Left ventricle myocardium inferior (tissue), 1 donor: Measurements from ENCODE around the gene SLC35G1. TPM values are rescaled to one million over a fixed set of nuclear protein-coding genes. Genes with fewer than 3 reads are reported as not detected.

Experiments used
- DNase-seq: peaks from one replicate; pipeline ENCODE4 v3.0.0-alpha.2; 2020
- H3K27ac ChIP-seq: fragments of 200-600 bp; replicated peaks from 2 replicates; pipeline ENCODE4 v1.8.0; 2021
- H3K27me3 ChIP-seq: fragments of 200-600 bp; 2 replicates; pipeline ENCODE4 v1.8.0; 2021; ENCODE audit warnings: low read depth
- H3K36me3 ChIP-seq: fragments of 200-600 bp; 2 replicates; pipeline ENCODE4 v1.8.0; 2021
- H3K4me1 ChIP-seq: fragments of 200-600 bp; 2 replicates; pipeline ENCODE4 v1.8.0; 2021
- H3K4me3 ChIP-seq: fragments of 200-600 bp; 2 replicates; pipeline ENCODE4 v1.8.0; 2021; ENCODE audit warnings: mild to moderate bottlenecking, moderate library complexity
- H3K9me3 ChIP-seq: fragments of 200-600 bp; replicated peaks from 2 replicates; pipeline ENCODE4 v1.8.0; 2021
- intact Hi-C: fragments of 100-400 bp; cut with micrococcal nuclease; formaldehyde crosslinking; loops from one replicate; pipeline ENCODE4 v1.11.0; 2022
- total RNA-seq: library from RNA; stranded (reverse); fragmentation: NEBNext Ultra II Directional; extraction: Animal tissue kit (Norgen Biotek cat#: 25700); gene quantifications from one replicate; pipeline ENCODE4 v1.2.1, GENCODE V29; 2021
- TF ChIP-seq, protein P1 (sequence below): fragments of 200-600 bp; IDR thresholded peaks from 2 replicates; pipeline ENCODE4 v1.8.0; 2021; ENCODE audit warnings: antibody characterized with exemption, mild to moderate bottlenecking, borderline replicate concordance
- donor health status: DM: no; HTN: yes; CAD: no; lungs with severe emphysema.

Gene SLC35G1
- total RNA-seq, 1 donor from 2014 or later, result 2.3 TPM

DNA sequence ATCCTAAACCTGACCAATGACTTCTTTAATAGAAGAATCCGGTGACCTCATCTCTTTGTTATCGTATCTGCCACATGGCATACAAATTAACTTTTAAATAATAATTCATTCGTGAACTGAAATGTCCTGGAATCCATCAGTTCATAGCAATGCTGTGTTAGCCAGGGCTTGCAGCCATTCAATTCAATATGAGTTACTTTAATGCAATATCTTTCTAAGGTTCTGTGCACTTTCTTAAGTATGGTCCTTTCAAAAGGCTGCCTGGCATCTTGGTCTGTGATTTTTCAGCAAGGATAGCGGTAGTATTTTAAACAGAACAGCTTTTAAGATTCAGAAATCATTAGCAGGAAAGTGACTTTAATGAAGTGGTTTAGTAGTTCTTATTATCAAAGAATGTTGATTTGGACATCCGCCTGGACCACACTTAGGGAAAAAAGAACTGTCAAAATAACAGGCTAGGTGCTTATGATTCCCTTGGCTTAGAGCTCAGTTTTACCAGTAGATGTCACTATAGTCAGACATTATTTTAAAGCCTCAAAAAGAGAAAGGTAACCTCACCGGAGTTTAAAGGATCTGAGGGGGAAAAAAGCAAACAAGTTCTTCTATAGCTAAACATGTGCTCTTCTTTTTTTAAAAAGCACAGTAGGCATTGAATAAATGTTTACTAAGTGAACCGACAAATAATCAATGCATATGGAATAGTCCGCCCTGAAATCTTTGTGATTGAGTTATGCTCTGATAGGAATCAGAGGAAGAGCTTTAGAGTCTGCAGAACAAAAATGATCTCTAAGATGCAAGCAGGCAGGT is 22.7 kb downstream of the SLC35G1 start:
- peaks cover 11% of the 10 kb centered on the region for H3K4me1 ChIP-seq
- H3K36me3 ChIP-seq, result no peaks in the 10 kb centered on the region
- H3K9me3 ChIP-seq, result no peaks in the 10 kb centered on the region
- H3K4me3 ChIP-seq, result peak overlapping the region; percentile 43
- intact Hi-C loops, result loop anchor here (5.0 kb wide), 1 partner anchor 406 kb away; no protein-coding TSS in a partner anchor
- H3K27ac ChIP-seq, result no peak overlapping the region
- no peak for DNase-seq
- no peaks in the 10 kb centered on the region for H3K27me3 ChIP-seq
- TF ChIP-seq, protein P1, sequence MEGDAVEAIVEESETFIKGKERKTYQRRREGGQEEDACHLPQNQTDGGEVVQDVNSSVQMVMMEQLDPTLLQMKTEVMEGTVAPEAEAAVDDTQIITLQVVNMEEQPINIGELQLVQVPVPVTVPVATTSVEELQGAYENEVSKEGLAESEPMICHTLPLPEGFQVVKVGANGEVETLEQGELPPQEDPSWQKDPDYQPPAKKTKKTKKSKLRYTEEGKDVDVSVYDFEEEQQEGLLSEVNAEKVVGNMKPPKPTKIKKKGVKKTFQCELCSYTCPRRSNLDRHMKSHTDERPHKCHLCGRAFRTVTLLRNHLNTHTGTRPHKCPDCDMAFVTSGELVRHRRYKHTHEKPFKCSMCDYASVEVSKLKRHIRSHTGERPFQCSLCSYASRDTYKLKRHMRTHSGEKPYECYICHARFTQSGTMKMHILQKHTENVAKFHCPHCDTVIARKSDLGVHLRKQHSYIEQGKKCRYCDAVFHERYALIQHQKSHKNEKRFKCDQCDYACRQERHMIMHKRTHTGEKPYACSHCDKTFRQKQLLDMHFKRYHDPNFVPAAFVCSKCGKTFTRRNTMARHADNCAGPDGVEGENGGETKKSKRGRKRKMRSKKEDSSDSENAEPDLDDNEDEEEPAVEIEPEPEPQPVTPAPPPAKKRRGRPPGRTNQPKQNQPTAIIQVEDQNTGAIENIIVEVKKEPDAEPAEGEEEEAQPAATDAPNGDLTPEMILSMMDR, result peak; percentile 72

DNA sequence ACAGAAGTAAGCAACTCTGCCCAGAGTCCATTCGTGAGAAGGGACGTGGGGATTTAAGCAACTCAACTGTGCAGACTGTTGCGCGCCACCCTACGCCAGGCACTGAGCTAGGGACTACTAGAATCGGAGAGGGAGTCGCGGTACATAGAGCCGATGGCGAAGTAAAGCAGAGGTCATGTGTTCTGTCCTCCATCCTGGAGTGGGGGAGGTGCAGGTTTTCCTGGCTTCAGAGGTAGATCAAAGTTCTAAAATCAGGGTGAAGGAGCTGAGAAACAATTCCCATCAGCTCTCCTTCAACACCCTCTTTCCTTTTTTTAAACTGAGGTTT is 23.2 kb downstream of the SLC35G1 start:
- Histone ChIP-seq H3K27ac (no peak overlapping the region), H3K36me3 (no peaks in the 10 kb centered on the region), H3K4me3 (peak overlapping the region; percentile 43), H3K27me3 (no peaks in the 10 kb centered on the region), H3K4me1 (peaks cover 11% of the 10 kb centered on the region), H3K9me3 (no peaks in the 10 kb centered on the region)
- TF ChIP-seq, protein P1, result no peak
- intact Hi-C loops, result loop anchor here (5.0 kb wide), 1 partner anchor 405 kb away; no protein-coding TSS in a partner anchor
- no peak for DNase-seq

DNA sequence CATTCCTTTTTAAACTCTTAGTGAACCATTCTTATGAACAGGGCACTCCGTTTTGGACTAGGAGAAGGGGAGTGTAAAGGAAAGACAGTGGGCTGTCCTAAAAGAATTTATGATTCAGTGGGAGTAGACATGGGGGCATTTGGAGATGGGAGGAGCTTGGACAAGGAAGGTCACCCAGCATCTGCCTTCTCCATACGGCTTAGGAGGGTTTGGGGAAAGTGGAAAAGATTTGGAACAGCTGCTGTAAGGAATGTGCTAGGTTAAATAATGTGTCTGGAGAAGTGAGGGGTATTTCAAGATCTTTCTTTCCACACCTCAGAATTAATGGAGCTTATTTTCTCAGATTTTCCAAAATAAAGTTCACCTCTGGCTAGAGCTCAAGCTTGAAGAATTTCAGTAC is 24.0 kb downstream of the SLC35G1 start:
- no peak for DNase-seq
- no peaks in the 10 kb centered on the region for H3K36me3 ChIP-seq
- intact Hi-C loops, result loop anchor here (5.0 kb wide), 1 partner anchor 404 kb away; no protein-coding TSS in a partner anchor
- no peaks in the 10 kb centered on the region for H3K27me3 ChIP-seq
- no peak overlapping the region for H3K4me3 ChIP-seq
- peaks cover 11% of the 10 kb centered on the region for H3K4me1 ChIP-seq
- TF ChIP-seq, protein P1, result no peak
- H3K9me3 ChIP-seq, result no peaks in the 10 kb centered on the region
- H3K27ac ChIP-seq, result no peak overlapping the region

DNA sequence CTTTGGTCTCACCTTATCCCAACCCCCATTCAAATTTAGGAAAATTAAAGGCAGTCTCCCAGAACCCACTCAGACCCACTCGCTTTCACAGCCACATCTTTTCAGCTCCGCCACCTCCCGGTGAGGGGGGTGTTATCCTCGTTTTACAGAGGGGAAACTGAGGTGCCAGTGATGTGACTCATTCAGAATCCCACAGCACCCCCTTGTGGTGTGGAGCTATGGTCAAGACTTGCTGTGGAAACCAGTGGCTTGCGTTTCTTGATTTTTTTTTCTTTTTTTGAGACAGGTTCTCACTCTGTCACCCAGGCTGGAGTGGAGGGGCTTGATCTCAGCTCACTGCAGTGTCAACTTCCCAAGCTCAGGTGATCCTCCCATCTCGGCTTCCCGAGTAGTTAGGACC is 27.6 kb downstream of the SLC35G1 start:
- no peak for DNase-seq
- no peaks in the 10 kb centered on the region for H3K36me3 ChIP-seq
- H3K4me3 ChIP-seq, result no peak overlapping the region
- H3K27ac ChIP-seq, result no peak overlapping the region
- TF ChIP-seq, protein P1, result peak; percentile 18
- H3K4me1 ChIP-seq, result peaks cover 11% of the 10 kb centered on the region
- H3K9me3 ChIP-seq, result no peaks in the 10 kb centered on the region
- no peaks in the 10 kb centered on the region for H3K27me3 ChIP-seq
- intact Hi-C loops, result no loop called here

DNA sequence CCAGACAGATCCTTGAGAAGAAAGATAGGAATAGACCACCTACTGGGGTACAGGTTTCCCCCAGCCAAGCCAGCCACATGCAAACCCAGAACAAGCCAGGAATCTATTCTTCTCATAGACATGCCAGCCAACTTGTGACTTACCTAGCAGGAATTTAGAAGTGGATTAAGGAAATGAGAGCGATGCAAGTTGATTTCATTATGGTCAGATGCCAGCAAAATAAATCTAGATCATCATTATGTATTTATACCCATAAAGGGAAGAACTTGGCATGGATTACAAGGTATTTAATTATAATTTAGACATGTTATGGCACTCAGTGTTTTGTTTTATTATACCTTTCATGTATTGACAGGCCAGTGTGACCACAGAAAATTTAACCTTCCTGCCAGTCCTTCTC is 32.8 kb downstream of the SLC35G1 start:
- TF ChIP-seq, protein P1, result no peak
- no peak for DNase-seq
- intact Hi-C loops, result no loop called here
- no peaks in the 10 kb centered on the region for H3K36me3 ChIP-seq
- no peaks in the 10 kb centered on the region for H3K27me3 ChIP-seq
- no peak overlapping the region for H3K27ac ChIP-seq
- H3K9me3 ChIP-seq, result no peaks in the 10 kb centered on the region
- H3K4me1 ChIP-seq, result no peaks in the 10 kb centered on the region
- H3K4me3 ChIP-seq, result no peak overlapping the region
